Adrenal gland (tissue), 12 donors: Measurements from ENCODE around the gene GABPB2. TPM values are rescaled to one million over a fixed set of nuclear protein-coding genes. Genes with fewer than 3 reads are reported as not detected.

Experiments used
- DNase-seq, 7 donors: peaks; one replicate each; pipeline ENCODE4 v3.0.0-alpha.2; 2019 to 2020
- H3K27ac ChIP-seq, 5 donors: fragments of 200-600 bp; sonication (generic) in 4 of 5; 1 replicate in 3 of 5; 2 replicates in 2 of 5; pipeline versions ENCODE4 v1.5.1 to v1.8.0; 2016 to 2020; ENCODE audit warnings: mild to moderate bottlenecking in 1 of 5
- H3K27me3 ChIP-seq: fragments of 200-600 bp; 2 replicates; pipeline ENCODE4 v1.8.0; 2021
- H3K36me3 ChIP-seq, 2 donors: fragments of 200-600 bp; replicated peaks in 1 of 2; 1 replicate in 1 of 2; 2 replicates in 1 of 2; pipeline versions ENCODE4 v1.5.1 to v1.8.0; 2018 to 2022
- H3K4me1 ChIP-seq, 2 donors: fragments of 200-600 bp; replicated peaks in 1 of 2; 1 replicate in 1 of 2; 2 replicates in 1 of 2; pipeline versions ENCODE4 v1.5.1 to v1.8.0; 2018 to 2021
- H3K4me3 ChIP-seq, 4 donors: fragments of 200-600 bp; sonication (generic) in 3 of 4; one replicate each; pipeline ENCODE4 v1.5.1; 2016 to 2018
- H3K9me3 ChIP-seq, 3 donors: fragments of 200-600 bp; sonication (generic) in 1 of 3; replicated peaks in 1 of 3; 1 replicate in 2 of 3; 2 replicates in 1 of 3; pipeline versions ENCODE4 v1.5.1 to v1.8.0; 2016 to 2021
- CTCF ChIP-seq, 6 experiments: fragments of 450-650 bp in 4 of 6; fragments of 200-600 bp in 2 of 6; sonication (generic) in 1 of 6; IDR thresholded peaks; 1 replicate in 5 of 6; 2 replicates in 1 of 6; pipeline versions ENCODE4 v1.5.1 to v1.8.0; 2016 to 2021; ENCODE audit warnings: antibody characterized with exemption in 6 of 6, mild to moderate bottlenecking in 2 of 6, moderate library complexity in 1 of 6
- POLR2A ChIP-seq, 2 donors: fragments of 450-650 bp; IDR thresholded peaks; one replicate each; pipeline ENCODE4 v1.6.1; 2017; ENCODE audit warnings: antibody characterized with exemption in 2 of 2, mild to moderate bottlenecking in 2 of 2, moderate library complexity in 1 of 2
- WGBS, 4 donors: extraction: QIAGEN DNeasy Blood & Tissue Kit in 2 of 4; methylation state at CpG; one replicate each; pipeline versions ENCODE4 v1.1.5 to v1.1.7; 2013 to 2017; 5-methylcytosine and 5-hydroxymethylcytosine counted together
- intact Hi-C, 2 donors: fragments of 100-400 bp; cut with DNase I; formaldehyde crosslinking; loops; one replicate each; pipeline versions ENCODE4 v1.14.1 to v1.15.0; 2022 to 2023
- polyA plus RNA-seq, 3 donors: library from polyadenylated mRNA; stranded (reverse); fragments of 200-250 nt in 2 of 3; fragments of 350-450 nt in 1 of 3; fragmentation: Illumina TruSeq in 1 of 3; extraction: RNeasy Lipid Tissue Mini Kit (QIAGEN cat#74804) in 1 of 3; gene quantifications; one replicate each; pipeline ENCODE4 v1.2.3, GENCODE V29; 2013 to 2014
- small RNA-seq, 2 donors: library from RNA; depleted of rRNA; stranded (forward); fragments of <200 nt; gene quantifications; one replicate each; pipeline ENCODE3, GENCODE V24; 2016
- total RNA-seq, 9 donors: library from RNA; depleted of rRNA in 4 of 9; stranded (reverse); fragments of >200 nt in 4 of 9; fragments of 120-200 nt in 1 of 9; fragmentation: NEBNext Ultra II Directional in 1 of 9; extraction: Animal tissue kit (Norgen Biotek cat#: 25700) in 1 of 9; gene quantifications; one replicate each; pipeline versions ENCODE4 v1.1.0 to v1.2.4, GENCODE V29; 2013 to 2023
- donor health status: healthy with polysubstance abuse.
- donor health status: Bipolar disorder and iron deficiency.
- donor health status: DM: yes; HTN: yes; CAD: no.
- donor health status: DM: no; HTN: no; CAD: no.
- donor health status: DM: no; HTN: no; CAD: no.
- donor health status: DM: yes; HTN: yes; CAD: no.

Gene GABPB2
- total and polyA plus RNA-seq, 12 donors = 8.3 to 37.1 (median 12.0) TPM

GRCh38 chr1:151167116-151167515 is 96.6 kb downstream of the GABPB2 start:
- Histone ChIP-seq H3K9me3 (no peaks in the 10 kb centered on the region), H3K27ac (no peak overlapping the region), H3K4me3 (peak overlapping the region in 1 of 4 donors; percentile 75), H3K27me3 (no peaks in the 10 kb centered on the region), H3K36me3 (peaks cover 0 to 40% of the 10 kb centered on the region in 2 donors), H3K4me1 (peaks cover 14 to 22% of the 10 kb centered on the region in 2 donors)
- TF ChIP-seq POLR2A (IDR thresholded peaks at IDR 0.05) (no peak), CTCF (IDR thresholded peaks at IDR 0.05) (no peak)
- intact Hi-C loops = no loop called here
- WGBS, 4 donors = 81 to 89% (median 85%) methylated on average over 6 of the region's 6 CpGs
- DNase-seq = no peak

GRCh38 chr1:151171190-151171589 is 100.6 kb downstream of the GABPB2 start:
- intact Hi-C loops = no loop called here
- WGBS, 4 donors = 68 to 98% (median 87%) methylated on average over 4 to 5 of the region's 5 CpGs
- no peak for DNase-seq
- Histone ChIP-seq H3K27ac (no peak overlapping the region), H3K27me3 (no peaks in the 10 kb centered on the region), H3K9me3 (no peaks in the 10 kb centered on the region), H3K36me3 (peaks cover 0 to 52% of the 10 kb centered on the region in 2 donors), H3K4me1 (peaks cover 6 to 10% of the 10 kb centered on the region in 2 donors), H3K4me3 (no peak overlapping the region)
- TF ChIP-seq CTCF (IDR thresholded peaks at IDR 0.05) = no peak
- no peak for TF ChIP-seq POLR2A (IDR thresholded peaks at IDR 0.05)

Small RNA genes lying within 50 kb of the gene (small RNA-seq; reads per million reads assigned to genes)
- gene RNU6-884P = 0 reads per million in 2 donors

Other genes with a start within 250 kb of the GABPB2 start
- gene ARNT, start 194.2 kb upstream of the GABPB2 start, total RNA-seq = 10 to 100 TPM; 28.8 to 68.8 (median 51.5) TPM
- gene ARNT, start 194.2 kb upstream of the GABPB2 start, polyA plus RNA-seq = 10 to 100 TPM; 19.2 to 34.6 (median 21.4) TPM
- gene CTXND2, start 183.6 kb upstream of the GABPB2 start, total RNA-seq = not detected
- not detected for gene CTXND2, start 183.6 kb upstream of the GABPB2 start, polyA plus RNA-seq
- gene SETDB1, start 144.4 kb upstream of the GABPB2 start, total RNA-seq = 10 to 100 TPM; 12.6 to 52.9 (median 33.9) TPM
- gene SETDB1, start 144.4 kb upstream of the GABPB2 start, polyA plus RNA-seq = 10 to 100 TPM; 28.9 to 50.4 (median 41.3) TPM
- gene CERS2, start 95.9 kb upstream of the GABPB2 start, total RNA-seq = 100 to 1,000 TPM; 289 to 682 (median 496) TPM
- 100 to 1,000 TPM; 482 to 547 (median 520) TPM for gene CERS2, start 95.9 kb upstream of the GABPB2 start, polyA plus RNA-seq
- gene ANXA9, start 88.5 kb upstream of the GABPB2 start, total RNA-seq = 1 to 10 TPM in 2 of 9 donors, under 1 TPM in 7; 0.22 to 3.2 (median 0.50) TPM
- gene ANXA9, start 88.5 kb upstream of the GABPB2 start, polyA plus RNA-seq = under 1 TPM; 0.18 to 0.56 (median 0.40) TPM
- gene MINDY1, start 63.9 kb upstream of the GABPB2 start, total RNA-seq = 10 to 100 TPM; 13.3 to 37.5 (median 32.7) TPM
- gene MINDY1, start 63.9 kb upstream of the GABPB2 start, polyA plus RNA-seq = 10 to 100 TPM in 2 of 3 donors, 1 to 10 TPM in 1; 6.0 to 12.5 (median 12.5) TPM
- gene PRUNE1, start 62.3 kb upstream of the GABPB2 start, total RNA-seq = 10 to 100 TPM; 12.3 to 25.7 (median 20.0) TPM
- 10 to 100 TPM; 10.2 to 16.1 (median 10.9) TPM for gene PRUNE1, start 62.3 kb upstream of the GABPB2 start, polyA plus RNA-seq
- gene BNIPL, start 34.2 kb upstream of the GABPB2 start, total RNA-seq = 1 to 10 TPM in 1 of 9 donors, under 1 TPM in 5, not detected in 3; 0.11 to 2.4 (median 0.27) TPM
- gene BNIPL, start 34.2 kb upstream of the GABPB2 start, polyA plus RNA-seq = 1 to 10 TPM in 1 of 3 donors, under 1 TPM in 2; 0.05 to 1.4 (median 0.24) TPM
- gene C1orf56, start 23.0 kb upstream of the GABPB2 start, total RNA-seq = 10 to 100 TPM in 7 of 9 donors, 1 to 10 TPM in 2; 3.9 to 29.7 (median 13.9) TPM
- gene C1orf56, start 23.0 kb upstream of the GABPB2 start, polyA plus RNA-seq = 10 to 100 TPM in 1 of 3 donors, 1 to 10 TPM in 2; 8.3 to 10.3 (median 8.3) TPM
- 100 to 1,000 TPM in 3 of 9 donors, 10 to 100 TPM in 6; 53.6 to 125 (median 88.2) TPM for gene CDC42SE1, start 11.1 kb upstream of the GABPB2 start, total RNA-seq
- 10 to 100 TPM; 45.5 to 85.8 (median 55.8) TPM for gene CDC42SE1, start 11.1 kb upstream of the GABPB2 start, polyA plus RNA-seq
- 10 to 100 TPM in 2 of 9 donors, 1 to 10 TPM in 7; 1.6 to 31.9 (median 3.7) TPM for gene MLLT11, start 10.4 kb upstream of the GABPB2 start, total RNA-seq
- gene MLLT11, start 10.4 kb upstream of the GABPB2 start, polyA plus RNA-seq = 10 to 100 TPM in 1 of 3 donors, 1 to 10 TPM in 2; 4.3 to 17.4 (median 9.0) TPM
- 1 to 10 TPM in 8 of 9 donors, under 1 TPM in 1; 0.66 to 7.1 (median 3.6) TPM for gene SEMA6C, start 75.9 kb downstream of the GABPB2 start, total RNA-seq
- gene SEMA6C, start 75.9 kb downstream of the GABPB2 start, polyA plus RNA-seq = 10 to 100 TPM in 2 of 3 donors, under 1 TPM in 1; 0.88 to 40.5 (median 14.9) TPM
- gene TNFAIP8L2, start 85.9 kb downstream of the GABPB2 start, total RNA-seq = 10 to 100 TPM in 3 of 9 donors, 1 to 10 TPM in 6; 1.4 to 18.3 (median 6.4) TPM
- gene TNFAIP8L2, start 85.9 kb downstream of the GABPB2 start, polyA plus RNA-seq = 10 to 100 TPM in 2 of 3 donors, 1 to 10 TPM in 1; 3.3 to 19.9 (median 15.2) TPM
- 10 to 100 TPM in 7 of 9 donors, 1 to 10 TPM in 2; 7.9 to 21.5 (median 14.6) TPM for gene LYSMD1, start 95.1 kb downstream of the GABPB2 start, total RNA-seq
- 10 to 100 TPM in 1 of 3 donors, 1 to 10 TPM in 2; 4.4 to 12.8 (median 9.1) TPM for gene LYSMD1, start 95.1 kb downstream of the GABPB2 start, polyA plus RNA-seq
- 10 to 100 TPM; 16.4 to 51.7 (median 33.0) TPM for gene SCNM1, start 95.4 kb downstream of the GABPB2 start, total RNA-seq
- gene SCNM1, start 95.4 kb downstream of the GABPB2 start, polyA plus RNA-seq = 10 to 100 TPM; 47.2 to 89.0 (median 83.2) TPM
- gene TMOD4, start 105.2 kb downstream of the GABPB2 start, total RNA-seq = 1 to 10 TPM in 1 of 9 donors, under 1 TPM in 2, not detected in 6; 0.28 to 1.2 (median 0.60) TPM
- gene TMOD4, start 105.2 kb downstream of the GABPB2 start, polyA plus RNA-seq = under 1 TPM in 2 of 3 donors, not detected in 1; 0.84 to 0.88 TPM
- 10 to 100 TPM; 30.0 to 57.1 (median 39.1) TPM for gene VPS72, start 119.4 kb downstream of the GABPB2 start, total RNA-seq
- gene VPS72, start 119.4 kb downstream of the GABPB2 start, polyA plus RNA-seq = 10 to 100 TPM; 33.1 to 54.4 (median 41.3) TPM
- gene PIP5K1A, start 127.8 kb downstream of the GABPB2 start, total RNA-seq = 10 to 100 TPM; 28.8 to 61.7 (median 47.1) TPM
- gene PIP5K1A, start 127.8 kb downstream of the GABPB2 start, polyA plus RNA-seq = 10 to 100 TPM; 31.2 to 46.1 (median 43.7) TPM
- 100 to 1,000 TPM in 8 of 9 donors, 10 to 100 TPM in 1; 99.5 to 380 (median 144) TPM for gene PSMD4, start 184.0 kb downstream of the GABPB2 start, total RNA-seq
- 100 to 1,000 TPM; 200 to 323 (median 250) TPM for gene PSMD4, start 184.0 kb downstream of the GABPB2 start, polyA plus RNA-seq
- gene ZNF687, start 211.5 kb downstream of the GABPB2 start, total RNA-seq = 10 to 100 TPM; 11.1 to 38.3 (median 32.4) TPM
- gene ZNF687, start 211.5 kb downstream of the GABPB2 start, polyA plus RNA-seq = 10 to 100 TPM in 1 of 3 donors, 1 to 10 TPM in 2; 7.5 to 18.5 (median 9.5) TPM